Loucy (cell line): Measurements from ENCODE around the gene CIC.
"Not testable (repeated sequence)": the region's sequence is repeated elsewhere in the genome, so short reads cannot be mapped to it uniquely, and the experiment has no call there.

ENCODE experiments used
- H2AFZ ChIP-seq: fragments of 200-600 bp; sonication (generic); 2 replicates; pipeline ENCODE4 v1.6.0; 2016; ENCODE audit warnings: antibody characterized with exemption, mild to moderate bottlenecking, low read length, moderate library complexity
- H3F3A ChIP-seq: fragments of 200-600 bp; 2 replicates; pipeline ENCODE4 v1.6.0; 2016; ENCODE audit warnings: antibody characterized with exemption, low read depth, mild to moderate bottlenecking
- H3K27me3 ChIP-seq: fragments of 200-600 bp; sonication (generic); 2 replicates; pipeline ENCODE4 v1.6.1; 2014; ENCODE audit warnings: low read length, mild to moderate bottlenecking; ENCODE audit not compliant: insufficient read depth, poor library complexity, severe bottlenecking
- H3K36me3 ChIP-seq: fragments of 200-600 bp; sonication (generic); 2 replicates; pipeline ENCODE4 v1.6.1; 2016; ENCODE audit warnings: low read length; ENCODE audit not compliant: insufficient read depth
- H3K4me1 ChIP-seq: fragments of 200-600 bp; sonication (generic); 2 replicates; pipeline ENCODE4 v1.5.1; 2014; ENCODE audit warnings: low read length, mild to moderate bottlenecking; ENCODE audit not compliant: insufficient read depth, poor library complexity, severe bottlenecking
- H3K4me2 ChIP-seq: fragments of 200-600 bp; sonication (generic); 2 replicates; pipeline ENCODE4 v1.6.0; 2014; ENCODE audit warnings: antibody characterized with exemption, low read length, low read depth, mild to moderate bottlenecking; ENCODE audit not compliant: poor library complexity, severe bottlenecking
- H3K4me3 ChIP-seq: fragments of 200-600 bp; sonication (generic); 2 replicates; pipeline ENCODE4 v1.5.1; 2014; ENCODE audit warnings: low read length, mild to moderate bottlenecking, mixed read lengths; ENCODE audit not compliant: poor library complexity, severe bottlenecking
- H3K79me2 ChIP-seq: fragments of 200-600 bp; sonication (generic); 2 replicates; pipeline ENCODE4 v1.6.1; 2014; ENCODE audit warnings: low read length; ENCODE audit not compliant: insufficient read depth
- H3K9ac ChIP-seq: fragments of 200-600 bp; sonication (generic); 2 replicates; pipeline ENCODE4 v1.6.0; 2014; ENCODE audit warnings: mild to moderate bottlenecking, low read depth, low read length, moderate library complexity; ENCODE audit not compliant: poor library complexity, severe bottlenecking
- H3K9me2 ChIP-seq: fragments of 200-600 bp; sonication (generic); replicated peaks from 2 replicates; pipeline ENCODE4 v1.6.1; 2016; ENCODE audit warnings: low read depth, low read length, mixed read lengths
- H3K9me3 ChIP-seq: fragments of 200-600 bp; sonication (generic); 2 replicates; pipeline ENCODE4 v1.6.1; 2014; ENCODE audit warnings: mild to moderate bottlenecking, antibody characterized with exemption, low read length, low read depth; ENCODE audit not compliant: insufficient read depth
- H4K20me1 ChIP-seq: fragments of 200-600 bp; sonication (generic); 2 replicates; pipeline ENCODE4 v1.6.0; 2014; ENCODE audit warnings: antibody characterized with exemption, low read length, mild to moderate bottlenecking; ENCODE audit not compliant: insufficient read depth, poor library complexity, severe bottlenecking
- CTCF ChIP-seq: fragments of 200-600 bp; sonication (generic); conservative IDR thresholded peaks from 2 replicates; pipeline ENCODE4 v1.5.1; 2014; ENCODE audit warnings: mild to moderate bottlenecking, antibody characterized with exemption, low read length
- EZH2phosphoT487 ChIP-seq: fragments of 200-600 bp; IDR thresholded peaks from 2 replicates; pipeline ENCODE4 v1.6.1; 2018; ENCODE audit warnings: antibody characterized with exemption, mild to moderate bottlenecking, moderate library complexity, borderline replicate concordance

The CIC gene

GRCh38 chr19:42328854-42329253 is 59.8 kb downstream of the CIC start:
- H3K79me2 ChIP-seq = peaks cover 47% of the 10 kb centered on the region

GRCh38 chr19:42330241-42330711 is 61.2 kb downstream of the CIC start:
- peaks cover 47% of the 10 kb centered on the region for H3K79me2 ChIP-seq
- no peaks in the 10 kb centered on the region for H3K9me2 ChIP-seq
- H2AFZ ChIP-seq = no peak overlapping the region
- no peaks in the 10 kb centered on the region for H3K36me3 ChIP-seq
- no peak overlapping the region for H3K4me3 ChIP-seq
- H3K9ac ChIP-seq = peak overlapping the region; percentile 25
- peaks cover 17% of the 10 kb centered on the region for H4K20me1 ChIP-seq
- no peaks in the 10 kb centered on the region for H3K9me3 ChIP-seq
- TF ChIP-seq EZH2phosphoT487 (no peak), CTCF (no peak)
- peaks cover 30% of the 10 kb centered on the region for H3K4me1 ChIP-seq
- peak overlapping the region; percentile 11 for H3K4me2 ChIP-seq
- no peaks in the 10 kb centered on the region for H3F3A ChIP-seq
- H3K27me3 ChIP-seq = no peaks in the 10 kb centered on the region

More at GRCh38 chr19:42328854-42329253, 59.8 kb downstream of the CIC start:
- Histone ChIP-seq H3K36me3 (no peaks in the 10 kb centered on the region), H3K4me2 (peak overlapping the region; percentile 92), H3K9me3 (no peaks in the 10 kb centered on the region), H3K4me3 (peak overlapping the region; percentile 85), H3K9me2 (no peaks in the 10 kb centered on the region), H3F3A (no peaks in the 10 kb centered on the region), H2AFZ (no peak overlapping the region), H3K4me1 (peaks cover 30% of the 10 kb centered on the region), H3K9ac (peak overlapping the region; percentile 89), H3K27me3 (no peaks in the 10 kb centered on the region), H4K20me1 (peaks cover 17% of the 10 kb centered on the region)
- no peak for TF ChIP-seq EZH2phosphoT487
- TF ChIP-seq CTCF = no peak

- not testable (repeated sequence) for H3K27me3 ChIP-seq, H3K9me3 ChIP-seq
Observed at GRCh38 chr19:42331333-42331732, 62.3 kb downstream of the CIC start.

GRCh38 chr19:42332059-42332458 is 63.0 kb downstream of the CIC start:
- Histone ChIP-seq H2AFZ (no peak overlapping the region), H3K79me2 (peaks cover 32% of the 10 kb centered on the region), H3K27me3 (no peaks in the 10 kb centered on the region), H3K9ac (no peak overlapping the region), H3K4me2 (no peak overlapping the region), H3F3A (no peaks in the 10 kb centered on the region), H3K9me2 (no peaks in the 10 kb centered on the region), H3K4me1 (peaks cover 22% of the 10 kb centered on the region), H4K20me1 (peaks cover 6% of the 10 kb centered on the region), H3K9me3 (no peaks in the 10 kb centered on the region), H3K4me3 (no peak overlapping the region), H3K36me3 (peaks cover 11% of the 10 kb centered on the region; the same call in 1 of the 2 replicates)
- TF ChIP-seq EZH2phosphoT487 = no peak
- no peak for TF ChIP-seq CTCF

More at GRCh38 chr19:42331333-42331732, 62.3 kb downstream of the CIC start:
- peaks cover 14% of the 10 kb centered on the region for H4K20me1 ChIP-seq
- H3K4me3 ChIP-seq, H3K9ac ChIP-seq, H3K36me3 ChIP-seq, H3F3A ChIP-seq, H2AFZ ChIP-seq, H3K9me2 ChIP-seq: not testable (repeated sequence)
- peaks cover 30% of the 10 kb centered on the region for H3K4me1 ChIP-seq
- peak overlapping the region; percentile 11 for H3K4me2 ChIP-seq
- H3K79me2 ChIP-seq = peaks cover 39% of the 10 kb centered on the region
